ENCODE results near the gene DYNC2H1.
"Not testable (repeated sequence)": the region's sequence is repeated elsewhere in the genome, so short reads cannot be mapped to it uniquely, and the experiment has no call there.

DYNC2H1 gene

DNA sequence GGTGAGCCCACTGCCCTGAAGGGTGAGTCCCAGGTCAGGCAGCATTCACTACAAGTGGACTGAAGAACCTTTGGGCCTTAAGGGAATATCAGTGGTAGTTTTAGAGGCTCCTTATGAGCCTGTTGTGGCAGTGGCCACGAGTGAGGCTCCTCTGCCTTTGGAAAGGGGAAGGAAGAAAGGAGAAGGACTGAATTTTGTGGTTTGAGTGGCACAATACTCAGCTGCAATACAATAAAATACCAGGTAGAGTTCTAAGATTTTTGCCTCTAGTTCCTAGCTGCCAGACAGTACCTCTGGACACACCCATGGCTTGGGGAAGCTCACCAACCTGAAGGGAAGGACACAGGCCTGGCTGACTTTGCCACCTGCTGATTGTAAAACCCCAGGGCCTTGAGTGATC, 260.9 kb downstream of the DYNC2H1 start:
- no peak for DNase-seq (ENCODE audit: low read depth, low spot score)

DNA sequence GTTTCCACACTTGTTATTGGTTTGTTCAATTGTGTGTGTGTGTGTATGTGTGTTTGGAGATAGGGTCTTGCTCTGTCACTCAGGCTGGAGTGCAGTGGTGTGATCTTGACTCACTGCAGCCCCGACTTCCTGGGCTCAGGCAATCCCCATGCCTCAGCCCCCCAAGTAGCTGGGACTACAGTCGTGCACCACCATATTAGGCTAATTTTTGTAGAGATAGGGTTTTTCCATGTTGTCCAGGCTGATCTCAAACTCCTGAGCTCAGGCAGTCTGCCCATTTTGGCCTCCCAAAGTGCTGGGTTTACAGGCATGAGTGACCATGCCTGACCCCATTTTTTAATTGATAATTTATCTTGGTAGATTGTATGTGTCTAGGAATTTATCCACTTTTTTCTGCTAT, 263.7 kb downstream of the DYNC2H1 start:
- DNase-seq (ENCODE audit: low read depth, low spot score): no peak

DNA sequence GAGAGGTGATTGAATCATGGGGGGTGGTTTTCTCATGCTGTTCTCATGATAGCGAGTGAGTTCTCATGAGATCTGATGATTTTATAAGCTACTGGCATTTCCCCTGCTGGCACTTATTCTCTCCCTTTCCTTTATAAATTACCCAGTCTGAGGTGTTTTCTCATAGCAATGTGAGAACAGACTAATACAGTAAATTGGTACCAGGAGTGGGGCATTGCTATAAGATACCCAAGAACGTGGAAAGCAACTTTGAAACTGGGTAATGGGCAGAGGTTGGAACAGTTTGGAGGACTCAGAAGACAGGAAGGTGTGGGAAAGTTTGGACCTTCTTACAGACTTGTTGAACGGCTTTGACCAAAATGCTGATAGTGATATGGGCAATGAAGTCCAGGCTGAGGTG, 265.0 kb downstream of the DYNC2H1 start:
- DNase-seq (ENCODE audit: low read depth, low spot score): not testable (repeated sequence)

GRCh38 chr11:103378931-103379330, 269.7 kb downstream of the DYNC2H1 start:
- DNase-seq (ENCODE audit: low read depth, low spot score): no peak

DNA sequence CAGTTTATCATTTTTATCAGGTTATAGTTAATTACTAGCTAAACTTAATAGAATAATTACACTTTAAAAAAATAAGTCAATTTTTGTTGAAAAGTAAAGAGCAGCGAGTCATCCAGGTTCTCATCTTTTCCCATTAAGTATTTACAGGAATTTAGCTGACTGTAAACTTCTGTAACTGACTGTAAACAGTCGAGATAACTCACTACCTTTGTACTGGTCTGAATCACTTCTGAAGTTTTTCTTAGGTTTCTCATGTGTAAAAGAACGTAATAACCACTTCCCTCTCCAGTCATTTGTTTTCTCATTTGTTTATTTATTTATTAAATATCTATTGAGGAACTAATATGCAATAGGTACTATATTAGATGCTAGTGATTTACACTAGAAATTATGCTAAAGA, 270.8 kb downstream of the DYNC2H1 start:
- no peak for DNase-seq (ENCODE audit: low read depth, low spot score)

DNA sequence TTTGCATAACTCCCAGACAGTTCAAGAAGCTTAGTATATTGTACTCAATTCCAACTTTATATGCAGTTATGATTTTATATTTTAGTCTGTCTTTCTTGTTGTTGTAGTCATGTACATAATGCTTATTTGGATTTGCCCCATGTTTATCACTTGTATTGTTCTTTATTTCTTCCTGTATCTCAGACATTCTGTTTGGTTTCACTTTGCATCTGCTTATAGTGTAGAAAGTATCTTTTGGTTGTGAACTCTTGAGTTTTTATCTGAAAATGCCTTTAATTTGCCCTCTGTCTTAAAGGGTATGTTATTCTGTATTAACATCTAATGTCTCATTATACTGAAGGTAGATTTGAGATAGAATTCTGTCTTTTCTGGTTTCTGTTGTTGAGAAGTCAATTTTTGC, 275.4 kb downstream of the DYNC2H1 start:
- no peak for DNase-seq (ENCODE audit: low read depth, low spot score)

GRCh38 chr11:103395612-103396011, 286.4 kb downstream of the DYNC2H1 start:
- DNase-seq (ENCODE audit: low read depth, low spot score): no peak

GRCh38 chr11:103396237-103396636, 287.0 kb downstream of the DYNC2H1 start:
- DNase-seq (ENCODE audit: low read depth, low spot score): no peak

DNA sequence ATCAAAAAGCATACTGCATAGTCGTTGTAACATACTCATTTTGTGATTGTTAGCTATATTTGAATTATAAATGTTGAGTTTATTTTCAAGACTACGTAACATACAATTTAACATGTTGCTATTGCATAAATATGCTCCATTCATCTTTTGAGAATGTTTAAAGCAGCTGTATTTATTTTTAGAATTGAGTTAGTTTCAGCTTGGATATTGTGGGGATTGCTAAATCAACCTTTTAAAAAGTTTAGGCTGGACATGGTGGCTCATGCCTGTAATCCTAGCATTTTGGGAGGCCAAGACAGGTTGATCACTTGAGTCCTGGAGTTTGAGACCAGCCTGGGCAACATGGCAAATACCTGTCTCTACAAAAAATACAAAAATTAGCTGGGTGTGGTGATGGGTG, 288.1 kb downstream of the DYNC2H1 start:
- no peak for DNase-seq (ENCODE audit: low read depth, low spot score)

DNA sequence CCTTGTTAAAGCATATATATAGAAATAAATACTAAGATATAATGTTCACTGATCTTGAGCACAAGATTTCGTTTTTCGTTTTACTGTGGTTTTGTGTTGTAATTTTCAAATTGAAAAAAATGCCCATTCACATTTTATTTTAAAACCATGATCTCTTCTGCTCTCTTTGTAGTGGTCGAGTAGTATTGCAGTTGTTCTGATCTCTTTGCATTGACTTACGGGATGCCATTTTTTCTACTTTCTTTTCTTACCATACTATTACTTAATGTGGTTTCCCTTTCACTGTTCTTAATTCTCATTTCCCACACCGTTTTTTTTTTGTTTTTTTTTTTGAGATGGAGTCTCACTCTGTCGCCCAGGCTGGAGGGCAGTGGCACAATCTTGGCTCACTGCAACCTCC, 289.6 kb downstream of the DYNC2H1 start:
- no peak for DNase-seq (ENCODE audit: low read depth, low spot score)

GRCh38 chr11:103406357-103406756, 297.1 kb downstream of the DYNC2H1 start:
- no peak for DNase-seq (ENCODE audit: low read depth, low spot score)

- DNase-seq (ENCODE audit: low read depth, low spot score): no peak
Observed at GRCh38 chr11:103407641-103408040, 298.4 kb downstream of the DYNC2H1 start.

GRCh38 chr11:103413266-103413888, 304.2 kb downstream of the DYNC2H1 start:
- no peak for DNase-seq (ENCODE audit: low read depth, low spot score)

GRCh38 chr11:103418014-103418413, 308.8 kb downstream of the DYNC2H1 start:
- no peak for DNase-seq (ENCODE audit: low read depth, low spot score)

DNA sequence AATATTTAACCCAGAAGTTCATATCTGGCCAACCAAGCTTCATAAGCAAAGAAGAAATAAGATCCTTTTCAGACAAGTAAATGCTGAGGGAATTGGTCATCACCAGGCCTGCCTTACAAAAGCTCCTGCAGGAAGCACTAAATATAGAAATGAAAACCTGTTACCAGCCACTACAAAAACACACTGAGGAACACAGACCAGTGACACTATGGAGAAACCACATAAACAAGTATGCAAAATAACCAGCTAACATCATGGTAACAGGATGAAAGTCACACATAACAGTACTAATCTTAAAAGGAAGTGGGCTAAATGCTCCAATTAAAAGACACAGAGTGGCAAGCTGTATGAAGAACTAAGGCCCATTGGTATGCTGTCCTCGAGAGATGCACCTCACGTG, 311.4 kb downstream of the DYNC2H1 start:
- no peak for DNase-seq (ENCODE audit: low read depth, low spot score)

DNA sequence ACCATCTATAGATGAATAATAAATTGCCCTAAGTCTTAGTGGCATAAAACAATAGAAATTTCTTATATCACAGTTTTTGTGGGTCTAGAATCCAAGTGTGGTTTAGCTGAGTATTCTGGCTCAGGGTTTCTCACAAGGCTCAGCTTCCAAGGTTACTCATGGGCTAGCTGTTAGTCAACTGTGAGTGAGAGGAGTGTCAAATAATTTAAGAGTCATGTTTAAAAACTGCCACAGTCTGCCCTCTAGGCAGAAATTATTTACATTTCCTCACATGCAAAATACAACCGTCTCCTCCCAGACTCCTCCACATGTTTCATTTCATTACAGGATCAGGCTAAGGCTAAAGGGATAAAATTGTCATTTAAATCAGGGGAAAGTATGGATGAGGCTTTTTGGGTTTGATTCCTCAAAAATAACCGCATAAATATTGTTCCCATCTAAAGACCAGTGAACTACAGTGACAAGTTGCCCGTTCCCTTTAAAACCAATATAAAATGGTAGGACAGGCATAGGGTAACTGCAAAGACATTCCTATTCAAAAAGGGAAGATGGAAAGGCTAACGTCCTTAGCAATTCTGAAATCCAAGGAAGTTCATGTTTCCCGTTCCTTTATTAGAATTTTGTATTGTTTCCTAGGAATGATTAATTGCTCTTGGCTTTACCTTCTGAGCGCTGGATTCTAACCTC, 324.3 kb downstream of the DYNC2H1 start:
- DNase-seq (ENCODE audit: low read depth, low spot score): no peak

DNA sequence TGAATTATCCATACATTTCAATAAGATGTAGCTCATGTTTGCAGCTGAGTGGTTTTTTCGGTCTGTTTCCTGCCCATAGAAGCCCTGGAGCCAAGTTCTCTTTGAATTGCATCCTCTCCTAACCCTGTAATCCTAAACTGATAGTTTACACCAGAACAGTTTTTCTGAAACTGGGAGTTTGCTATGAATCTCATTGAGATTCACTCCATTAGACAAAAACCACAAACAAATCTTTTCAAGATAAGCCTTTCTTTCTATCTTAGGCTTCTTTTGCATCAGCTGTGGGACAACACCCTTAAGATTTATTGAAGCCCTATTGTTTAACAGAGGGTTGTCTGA, 324.8 kb downstream of the DYNC2H1 start:
- DNase-seq (ENCODE audit: low read depth, low spot score): no peak

DNA sequence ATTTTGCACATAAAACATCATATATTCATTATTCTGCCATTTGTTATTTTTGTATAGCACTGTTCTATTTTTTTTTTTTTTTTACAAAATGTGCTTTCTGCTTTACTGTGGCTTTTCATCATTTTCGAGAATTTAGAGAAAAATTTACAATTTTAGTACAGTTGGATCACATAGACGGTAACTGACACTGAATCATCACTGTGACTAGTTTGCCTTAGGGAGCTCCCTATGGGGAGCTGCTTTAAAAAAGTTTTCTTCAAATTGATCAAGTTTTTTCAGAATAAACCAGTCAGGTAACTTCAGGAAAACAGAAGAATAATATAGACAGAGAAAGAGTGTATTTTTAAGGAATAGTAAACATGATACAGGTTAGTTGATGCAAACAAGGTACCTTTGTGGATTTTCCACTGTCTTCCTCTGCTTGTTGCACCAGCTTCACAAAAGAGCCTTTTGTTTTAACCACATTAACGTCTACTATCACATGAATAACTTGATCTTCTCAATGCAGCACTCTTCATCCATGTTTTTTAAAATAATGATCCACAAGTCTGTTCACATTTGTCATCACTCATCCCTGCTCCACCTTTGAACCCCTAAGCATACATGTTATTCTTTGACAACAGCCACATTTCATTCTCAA, 327.0 kb downstream of the DYNC2H1 start:
- DNase-seq (ENCODE audit: low read depth, low spot score): no peak

DNA sequence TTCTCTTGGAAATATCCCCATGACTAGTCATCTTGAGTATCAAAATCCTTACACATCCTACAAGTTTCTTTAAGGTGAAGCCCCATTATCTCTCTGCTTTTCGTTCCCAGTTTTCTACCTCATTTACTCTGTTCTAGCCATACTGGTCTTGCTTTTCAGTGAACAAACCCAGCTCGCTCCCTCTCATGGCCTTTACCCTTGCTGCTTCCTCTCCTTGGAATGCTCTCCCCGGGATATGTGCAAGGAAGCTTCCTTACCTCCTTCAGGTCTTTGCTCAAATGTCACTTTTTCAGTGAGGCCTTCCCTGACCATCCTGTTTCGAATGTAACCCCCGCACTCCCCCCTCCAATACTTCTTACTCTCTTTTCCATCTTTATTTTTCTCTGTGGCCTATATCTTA, 331.8 kb downstream of the DYNC2H1 start:
- no peak for DNase-seq (ENCODE audit: low read depth, low spot score)

DNA sequence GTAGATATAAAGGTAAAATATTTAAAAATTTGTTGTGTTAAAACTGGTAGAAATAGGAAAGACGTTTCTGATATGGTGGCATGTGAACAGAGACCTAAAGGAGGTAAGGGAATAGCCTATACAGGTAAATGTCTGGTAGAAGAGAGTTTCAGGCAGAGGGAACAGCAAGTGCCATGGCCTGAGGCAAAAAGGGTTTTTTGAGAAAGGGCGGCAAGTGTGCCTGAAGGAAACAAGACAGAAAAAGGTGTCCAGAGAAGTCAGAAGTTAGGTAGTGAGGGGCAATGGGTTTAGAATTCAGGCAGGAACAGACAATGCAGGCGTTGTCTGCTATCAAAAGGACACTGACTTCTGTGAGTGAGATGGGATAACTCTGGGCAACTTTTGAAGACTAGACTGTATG, 339.7 kb downstream of the DYNC2H1 start:
- no peak for DNase-seq (ENCODE audit: low read depth, low spot score)

- DNase-seq (ENCODE audit: low read depth, low spot score): peak; percentile 10
Observed at GRCh38 chr11:103450241-103450640, 341.0 kb downstream of the DYNC2H1 start.

- DNase-seq (ENCODE audit: low read depth, low spot score): no peak
Observed at GRCh38 chr11:103453126-103453525, 343.9 kb downstream of the DYNC2H1 start.

Data from smooth muscle cell of the brain vasculature (primary cell).